ENCODE results near the gene TGM3.

Gene TGM3

DNA sequence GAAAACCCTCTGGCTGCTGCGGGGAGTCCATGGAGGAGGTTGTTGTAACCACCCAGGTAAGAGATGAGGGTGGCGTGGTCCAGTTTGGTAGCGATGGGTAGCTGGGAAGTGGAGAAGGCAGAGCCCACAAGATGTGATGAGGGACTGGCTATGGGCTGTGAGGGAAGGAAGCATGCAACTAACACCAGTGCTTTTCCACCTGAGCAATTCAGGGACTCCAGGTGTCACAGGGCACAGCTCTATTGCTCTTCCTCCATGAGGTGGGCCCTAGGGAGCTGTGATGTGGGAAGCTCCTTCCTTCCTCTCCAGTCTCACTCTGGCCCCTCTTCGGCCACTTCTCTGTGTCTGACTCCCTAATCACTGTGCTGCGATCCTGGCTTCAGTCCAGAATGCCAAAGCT, 52.5 kb downstream of the TGM3 start:
- H3K27ac Mint-ChIP-seq: no peak overlapping the region
- DNase-seq (no peak), ATAC-seq (replicated peaks) (no peak)
- no peak overlapping the region for H3K4me3 Mint-ChIP-seq
- H3K36me3 Mint-ChIP-seq: no peaks in the 10 kb centered on the region
- peaks cover 21 to 41% of the 10 kb centered on the region in 2 donors for H3K27me3 Mint-ChIP-seq
- H3K9me3 Mint-ChIP-seq: peaks cover 0 to 1% of the 10 kb centered on the region in 2 donors
- peaks cover 4 to 10% of the 10 kb centered on the region in 2 donors for H3K4me1 Mint-ChIP-seq

DNA sequence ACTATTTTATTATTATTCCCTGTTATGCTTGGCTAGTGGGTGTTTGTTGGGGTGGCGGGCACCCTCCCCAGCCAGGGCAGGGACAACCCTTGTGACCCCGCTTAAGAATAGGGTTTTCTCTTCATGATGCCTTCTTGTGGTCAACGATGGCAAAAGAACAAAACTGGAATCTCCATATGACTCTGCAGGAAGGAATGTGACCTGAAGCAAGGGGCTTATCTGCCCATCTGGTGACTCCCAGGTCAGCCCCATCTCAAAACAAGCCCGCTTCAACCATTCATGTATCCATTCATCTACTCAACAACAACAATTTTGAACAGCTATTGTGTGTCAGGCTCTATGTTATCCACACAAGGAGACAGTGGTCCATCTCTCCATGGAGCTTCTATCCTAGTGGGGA, 54.0 kb downstream of the TGM3 start:
- Mint-ChIP-seq H3K4me3 (no peak overlapping the region), H3K27me3 (peaks cover 33 to 47% of the 10 kb centered on the region in 2 donors), H3K9me3 (peaks cover 0 to 1% of the 10 kb centered on the region in 2 donors), H3K36me3 (no peaks in the 10 kb centered on the region), H3K27ac (no peak overlapping the region), H3K4me1 (peaks cover 4 to 10% of the 10 kb centered on the region in 2 donors)
- DNase-seq (no peak), ATAC-seq (replicated peaks) (no peak)

- ATAC-seq (replicated peaks) (no peak), DNase-seq (no peak)
- no peak overlapping the region for H3K4me3 Mint-ChIP-seq
- peaks cover 0 to 1% of the 10 kb centered on the region in 2 donors for H3K9me3 Mint-ChIP-seq
- no peak overlapping the region for H3K27ac Mint-ChIP-seq
- peaks cover 4 to 10% of the 10 kb centered on the region in 2 donors for H3K4me1 Mint-ChIP-seq
- H3K27me3 Mint-ChIP-seq: peaks cover 33 to 51% of the 10 kb centered on the region in 2 donors
- no peaks in the 10 kb centered on the region for H3K36me3 Mint-ChIP-seq
Measured at GRCh38 chr20:2350606-2351005, 54.8 kb downstream of the TGM3 start.

- ATAC-seq (replicated peaks) (no peak), DNase-seq (no peak)
- H3K27ac Mint-ChIP-seq: no peak overlapping the region
- no peak overlapping the region for H3K4me3 Mint-ChIP-seq
- peaks cover 29 to 47% of the 10 kb centered on the region in 2 donors for H3K27me3 Mint-ChIP-seq
- peaks cover 4 to 10% of the 10 kb centered on the region in 2 donors for H3K4me1 Mint-ChIP-seq
- H3K36me3 Mint-ChIP-seq: no peaks in the 10 kb centered on the region
- H3K9me3 Mint-ChIP-seq: no peaks in the 10 kb centered on the region
Measured at GRCh38 chr20:2353231-2353630, 57.4 kb downstream of the TGM3 start.

- Mint-ChIP-seq H3K9me3 (peaks cover 13 to 21% of the 10 kb centered on the region in 2 donors), H3K27me3 (peaks cover 34% of the 10 kb centered on the region in 2 donors), H3K4me3 (no peak overlapping the region), H3K36me3 (peaks cover 3 to 6% of the 10 kb centered on the region in 2 donors), H3K27ac (no peak overlapping the region), H3K4me1 (peaks cover 2 to 3% of the 10 kb centered on the region in 2 donors)
- DNase-seq (no peak), ATAC-seq (replicated peaks) (no peak)
Measured at GRCh38 chr20:2357114-2357513, 61.3 kb downstream of the TGM3 start.

DNA sequence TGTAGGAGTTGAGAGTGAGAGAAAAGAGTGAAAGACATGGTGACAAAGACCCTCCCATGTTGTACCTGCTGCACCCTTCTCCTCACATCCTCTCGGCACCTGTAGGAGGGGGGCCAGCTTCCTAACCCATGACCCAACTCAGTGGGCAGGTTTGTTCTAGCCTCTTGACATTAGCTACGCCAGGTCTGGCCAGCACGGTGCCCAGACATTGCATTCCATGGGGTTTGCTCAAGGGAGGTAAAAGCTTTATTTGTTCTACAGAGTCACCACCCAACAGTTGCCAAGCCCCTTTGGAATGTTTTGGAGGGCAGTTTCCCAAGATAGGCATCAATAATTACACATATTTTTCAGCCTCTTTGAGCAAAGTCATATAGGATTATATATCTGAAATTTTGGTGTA, 62.2 kb downstream of the TGM3 start:
- no peak for ATAC-seq (replicated peaks)
- peaks cover 33 to 34% of the 10 kb centered on the region in 2 donors for H3K27me3 Mint-ChIP-seq
- no peak for DNase-seq
- H3K4me1 Mint-ChIP-seq: no peaks in the 10 kb centered on the region
- peaks cover 13 to 21% of the 10 kb centered on the region in 2 donors for H3K9me3 Mint-ChIP-seq
- H3K36me3 Mint-ChIP-seq: peaks cover 3 to 6% of the 10 kb centered on the region in 2 donors
- H3K4me3 Mint-ChIP-seq: no peak overlapping the region
- no peak overlapping the region for H3K27ac Mint-ChIP-seq

GRCh38 chr20:2361035-2361593, 65.3 kb downstream of the TGM3 start:
- no peak for ATAC-seq (replicated peaks)
- Mint-ChIP-seq H3K27ac (no peak overlapping the region), H3K9me3 (peaks cover 13 to 21% of the 10 kb centered on the region in 2 donors)

DNA sequence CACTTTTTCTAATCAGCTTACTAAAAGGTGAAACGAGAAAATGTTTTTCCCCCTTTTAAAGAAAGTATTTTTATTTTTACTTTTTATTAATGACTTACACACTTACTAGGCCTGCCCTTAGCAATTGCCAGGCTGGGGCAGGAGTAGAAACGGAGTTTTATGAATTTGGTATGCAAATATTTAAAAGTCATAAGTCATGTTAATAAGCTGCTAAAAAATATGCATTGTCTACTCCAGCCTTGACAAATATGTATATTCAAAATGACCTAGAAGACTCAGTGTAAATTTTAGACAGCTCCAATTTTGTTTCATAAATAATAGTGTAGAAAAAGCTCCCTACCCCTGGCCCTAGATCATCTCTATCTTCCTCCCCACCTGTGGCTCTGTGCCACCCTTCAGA, 67.4 kb downstream of the TGM3 start:
- no peak for DNase-seq
- H3K36me3 Mint-ChIP-seq: peaks cover 3 to 6% of the 10 kb centered on the region in 2 donors
- H3K27me3 Mint-ChIP-seq: peaks cover 30 to 32% of the 10 kb centered on the region in 2 donors
- H3K27ac Mint-ChIP-seq: no peak overlapping the region
- peaks cover 13 to 21% of the 10 kb centered on the region in 2 donors for H3K9me3 Mint-ChIP-seq
- H3K4me1 Mint-ChIP-seq: no peaks in the 10 kb centered on the region
- no peak for ATAC-seq (replicated peaks)
- no peak overlapping the region for H3K4me3 Mint-ChIP-seq

More at GRCh38 chr20:2361035-2361593, 65.3 kb downstream of the TGM3 start:
- Mint-ChIP-seq H3K4me3 (no peak overlapping the region), H3K27me3 (peaks cover 32 to 34% of the 10 kb centered on the region in 2 donors), H3K4me1 (no peaks in the 10 kb centered on the region), H3K36me3 (peaks cover 3 to 6% of the 10 kb centered on the region in 2 donors)
- DNase-seq: no peak

- ATAC-seq (replicated peaks) (no peak), DNase-seq (no peak)
- Mint-ChIP-seq H3K4me3 (no peak overlapping the region), H3K9me3 (peaks cover 13 to 23% of the 10 kb centered on the region in 2 donors), H3K36me3 (peaks cover 3 to 6% of the 10 kb centered on the region in 2 donors), H3K4me1 (no peaks in the 10 kb centered on the region), H3K27ac (no peak overlapping the region), H3K27me3 (peaks cover 34% of the 10 kb centered on the region in 2 donors)
Measured at GRCh38 chr20:2363587-2363986, 67.8 kb downstream of the TGM3 start.

DNA sequence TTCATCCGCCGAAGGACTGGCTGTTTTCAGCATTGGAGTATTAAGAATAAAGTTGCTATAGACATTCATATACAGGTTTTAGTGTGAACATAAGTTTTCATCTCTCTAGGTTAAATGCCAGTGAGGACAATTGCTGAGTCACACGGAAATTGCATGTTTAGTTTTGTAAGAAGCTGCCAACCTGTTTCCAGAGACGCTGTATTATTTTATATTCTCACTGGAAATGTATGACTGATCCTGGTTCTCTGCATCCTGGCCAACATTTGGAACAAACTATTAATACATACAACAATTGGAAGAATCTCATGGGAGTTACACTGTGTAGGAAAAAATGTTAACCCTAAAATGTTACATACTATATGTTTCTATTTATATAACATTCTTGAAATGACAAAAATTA, 68.2 kb downstream of the TGM3 start:
- DNase-seq (no peak), ATAC-seq (replicated peaks) (no peak)
- Mint-ChIP-seq H3K27ac (no peak overlapping the region), H3K4me1 (no peaks in the 10 kb centered on the region), H3K9me3 (peaks cover 13 to 23% of the 10 kb centered on the region in 2 donors), H3K27me3 (peaks cover 36 to 39% of the 10 kb centered on the region in 2 donors), H3K36me3 (peaks cover 3 to 6% of the 10 kb centered on the region in 2 donors), H3K4me3 (no peak overlapping the region)

DNA sequence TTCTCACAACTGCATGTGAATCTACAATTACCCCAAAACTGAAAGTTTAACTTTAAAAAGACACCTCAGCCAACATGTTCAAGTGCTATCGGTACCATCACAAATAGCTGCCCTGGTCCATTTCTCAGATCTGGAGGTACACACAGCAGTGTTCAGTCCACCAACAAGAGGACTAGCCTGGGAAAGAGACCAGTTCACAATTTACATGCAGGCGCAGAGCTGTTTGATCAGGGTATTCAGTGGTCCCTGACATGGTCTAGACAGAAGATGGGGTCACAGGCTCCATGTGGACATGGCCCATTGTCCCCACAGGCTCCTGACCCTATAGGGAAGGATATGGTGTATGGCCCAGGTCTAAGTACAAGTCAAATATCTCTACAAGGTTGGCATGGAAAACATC, 69.3 kb downstream of the TGM3 start:
- peaks cover 4 to 6% of the 10 kb centered on the region in 2 donors for H3K36me3 Mint-ChIP-seq
- H3K4me1 Mint-ChIP-seq: no peaks in the 10 kb centered on the region
- DNase-seq (no peak), ATAC-seq (replicated peaks) (no peak)
- H3K4me3 Mint-ChIP-seq: no peak overlapping the region
- H3K9me3 Mint-ChIP-seq: peaks cover 9 to 17% of the 10 kb centered on the region in 2 donors
- no peak overlapping the region for H3K27ac Mint-ChIP-seq
- peaks cover 35 to 40% of the 10 kb centered on the region in 2 donors for H3K27me3 Mint-ChIP-seq

DNA sequence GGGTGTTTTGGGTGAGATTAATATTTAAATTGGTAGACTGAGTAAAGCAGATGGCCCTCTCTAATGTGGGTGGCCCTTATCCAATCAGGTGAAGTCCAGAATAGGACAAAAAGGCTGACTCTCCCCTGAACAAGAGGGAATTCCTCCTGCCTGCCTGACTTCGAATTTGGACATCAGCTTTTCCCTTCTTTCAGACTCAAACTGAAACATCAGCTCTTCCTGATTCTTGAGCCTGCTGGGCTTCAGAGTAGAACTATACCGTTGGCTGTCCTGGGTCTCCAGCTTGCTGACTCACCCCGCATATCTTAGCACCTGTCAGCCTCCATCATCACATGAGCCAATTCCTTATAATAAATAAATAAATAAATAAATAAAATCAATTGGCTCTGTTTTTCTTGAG, 69.9 kb downstream of the TGM3 start:
- no peaks in the 10 kb centered on the region for H3K4me1 Mint-ChIP-seq
- no peak overlapping the region for H3K4me3 Mint-ChIP-seq
- H3K9me3 Mint-ChIP-seq: peaks cover 13 to 15% of the 10 kb centered on the region in 2 donors
- H3K36me3 Mint-ChIP-seq: peaks cover 4 to 9% of the 10 kb centered on the region in 2 donors
- peaks cover 41 to 45% of the 10 kb centered on the region in 2 donors for H3K27me3 Mint-ChIP-seq
- ATAC-seq (replicated peaks) (no peak), DNase-seq (no peak)
- no peak overlapping the region for H3K27ac Mint-ChIP-seq

DNA sequence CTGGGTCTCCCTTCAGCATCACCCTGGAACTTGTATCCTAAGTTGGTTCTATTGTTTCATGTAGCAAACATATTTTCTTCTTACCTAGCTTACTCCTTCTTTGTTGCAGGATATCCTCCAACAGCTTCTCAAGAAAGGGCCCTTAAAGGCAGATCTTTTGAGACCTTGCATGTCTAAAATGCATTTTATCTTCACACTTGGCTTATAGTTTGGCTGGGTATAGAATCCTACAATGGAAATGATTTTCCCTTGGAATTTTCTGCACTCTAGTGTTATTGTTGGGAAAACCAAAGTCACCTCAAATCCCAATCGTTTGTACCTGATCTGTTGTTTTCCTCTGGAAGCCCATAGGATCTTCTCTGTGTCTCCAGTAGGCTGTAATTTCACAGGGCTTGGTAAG, 72.8 kb downstream of the TGM3 start:
- Mint-ChIP-seq H3K36me3 (peaks cover 2 to 3% of the 10 kb centered on the region in 2 donors), H3K4me3 (no peak overlapping the region), H3K27me3 (peaks cover 58 to 59% of the 10 kb centered on the region in 2 donors), H3K9me3 (peaks cover 4 to 6% of the 10 kb centered on the region in 2 donors), H3K4me1 (no peaks in the 10 kb centered on the region), H3K27ac (no peak overlapping the region)
- ATAC-seq (replicated peaks): no peak
- DNase-seq: no peak

DNA sequence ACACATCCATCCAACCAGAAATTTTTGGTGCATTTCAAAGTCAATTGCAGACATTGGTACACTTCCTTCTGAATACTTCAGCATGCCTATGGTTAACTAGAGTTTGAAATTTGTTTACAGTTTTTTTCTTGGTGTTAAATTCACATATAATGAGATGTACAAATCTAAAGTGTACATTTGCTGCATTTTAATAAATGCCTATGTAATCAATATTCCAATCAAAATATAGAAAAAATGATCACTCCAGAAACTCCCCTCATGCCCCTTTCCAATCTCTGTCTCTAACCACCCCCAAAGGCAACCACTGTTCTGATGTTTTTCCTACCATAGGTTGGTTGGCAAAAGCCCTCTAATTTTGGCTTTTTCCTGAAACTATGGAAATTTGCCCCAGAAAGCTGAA, 77.3 kb downstream of the TGM3 start:
- DNase-seq (no peak), ATAC-seq (replicated peaks) (no peak)
- Mint-ChIP-seq H3K27ac (no peak overlapping the region), H3K4me3 (no peak overlapping the region), H3K36me3 (peaks cover 2 to 3% of the 10 kb centered on the region in 2 donors), H3K4me1 (no peaks in the 10 kb centered on the region), H3K27me3 (peaks cover 70 to 76% of the 10 kb centered on the region in 2 donors), H3K9me3 (peaks cover 4 to 7% of the 10 kb centered on the region in 2 donors)

GRCh38 chr20:2374346-2375125, 78.7 kb downstream of the TGM3 start:
- H3K9me3 Mint-ChIP-seq: peaks cover 2 to 4% of the 10 kb centered on the region in 2 donors
- DNase-seq: no peak
- no peak overlapping the region for H3K27ac Mint-ChIP-seq
- H3K4me3 Mint-ChIP-seq: no peak overlapping the region
- peaks cover 56 to 79% of the 10 kb centered on the region in 2 donors for H3K27me3 Mint-ChIP-seq
- ATAC-seq (replicated peaks): no peak
- H3K4me1 Mint-ChIP-seq: peaks cover 0 to 5% of the 10 kb centered on the region in 2 donors
- H3K36me3 Mint-ChIP-seq: peaks cover 0 to 3% of the 10 kb centered on the region in 2 donors
